Activated CD8-positive, alpha-beta memory T cell treated with anti-CD3 and anti-CD28 coated beads for 1 hour (primary cell): ENCODE measurements around the gene OLFM1.
"Not testable (repeated sequence)": the region's sequence is repeated elsewhere in the genome, so short reads cannot be mapped to it uniquely, and the experiment has no call there.

ENCODE experiments used
- DNase-seq, 2 donors: peaks; one replicate each; pipeline ENCODE4 v3.0.0-alpha.2; 2020; ENCODE audit warnings: low read depth in 1 of 2; ENCODE audit errors: extremely low read depth in 1 of 2

OLFM1 gene

GRCh38 chr9:135105211-135105745 lies 17.8 kb downstream of the OLFM1 start:
- no peak for DNase-seq

DNA sequence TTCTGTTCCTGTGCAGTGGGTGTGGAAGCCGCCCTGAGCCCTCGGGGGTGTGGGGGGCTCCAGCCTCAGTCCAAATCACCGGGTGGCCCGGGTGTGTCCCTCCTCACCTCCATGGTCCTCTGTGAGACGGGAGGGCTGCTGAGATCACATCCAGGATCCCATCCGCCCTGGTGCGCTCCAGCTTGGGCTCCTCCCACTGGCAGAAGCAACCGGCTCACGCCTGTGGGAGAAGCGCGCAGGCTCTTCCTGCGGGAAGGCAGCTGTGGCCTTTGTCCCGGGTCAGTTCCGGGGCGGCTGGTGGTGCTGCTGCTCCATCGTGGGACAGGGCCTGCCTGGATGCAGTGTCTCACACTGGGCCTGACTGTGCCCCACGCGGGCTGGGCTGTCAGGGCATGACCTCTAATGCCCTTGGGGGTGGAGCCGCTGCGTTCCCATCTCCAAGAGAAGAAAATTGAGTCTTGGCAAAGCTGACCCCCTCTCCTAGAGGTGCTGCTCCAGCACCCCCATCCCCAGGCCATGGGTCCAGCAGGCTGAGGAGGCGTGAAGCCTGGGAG lies 18.5 kb downstream of the OLFM1 start:
- no peak for DNase-seq

- no peak for DNase-seq
Observed at GRCh38 chr9:135106551-135107270, 19.2 kb downstream of the OLFM1 start.

DNA sequence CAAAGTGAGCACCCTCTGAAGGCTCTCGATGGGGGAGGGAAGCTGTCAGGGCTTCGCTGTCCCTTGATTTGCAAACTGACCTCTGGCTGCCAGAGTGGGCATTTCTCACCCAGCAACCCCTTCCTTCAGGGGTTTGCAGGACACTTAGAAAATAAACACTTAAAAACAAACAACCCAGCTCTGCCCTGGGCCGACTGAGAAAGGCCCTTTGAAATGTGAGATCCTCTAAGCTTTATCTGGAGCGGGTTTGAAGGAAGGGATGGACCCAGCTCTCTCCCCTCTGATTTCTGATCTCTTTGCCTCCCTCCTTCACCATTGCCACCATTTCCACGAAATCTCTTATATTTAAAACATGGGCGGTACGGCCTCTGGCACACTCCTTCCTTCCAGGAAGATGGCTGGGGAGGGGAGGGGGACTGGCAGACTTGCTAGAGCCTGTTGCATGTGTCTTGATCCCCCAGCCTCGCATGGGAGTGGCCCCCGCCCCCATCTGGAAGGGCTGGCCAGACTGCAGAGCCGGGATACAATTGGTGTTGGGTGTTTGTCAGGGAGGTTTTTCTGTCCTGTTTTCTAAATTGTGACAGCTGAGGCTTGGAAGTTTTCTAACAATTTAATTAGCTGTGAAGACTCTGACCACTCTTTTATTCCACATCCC lies 20.2 kb downstream of the OLFM1 start:
- DNase-seq = no peak

DNA sequence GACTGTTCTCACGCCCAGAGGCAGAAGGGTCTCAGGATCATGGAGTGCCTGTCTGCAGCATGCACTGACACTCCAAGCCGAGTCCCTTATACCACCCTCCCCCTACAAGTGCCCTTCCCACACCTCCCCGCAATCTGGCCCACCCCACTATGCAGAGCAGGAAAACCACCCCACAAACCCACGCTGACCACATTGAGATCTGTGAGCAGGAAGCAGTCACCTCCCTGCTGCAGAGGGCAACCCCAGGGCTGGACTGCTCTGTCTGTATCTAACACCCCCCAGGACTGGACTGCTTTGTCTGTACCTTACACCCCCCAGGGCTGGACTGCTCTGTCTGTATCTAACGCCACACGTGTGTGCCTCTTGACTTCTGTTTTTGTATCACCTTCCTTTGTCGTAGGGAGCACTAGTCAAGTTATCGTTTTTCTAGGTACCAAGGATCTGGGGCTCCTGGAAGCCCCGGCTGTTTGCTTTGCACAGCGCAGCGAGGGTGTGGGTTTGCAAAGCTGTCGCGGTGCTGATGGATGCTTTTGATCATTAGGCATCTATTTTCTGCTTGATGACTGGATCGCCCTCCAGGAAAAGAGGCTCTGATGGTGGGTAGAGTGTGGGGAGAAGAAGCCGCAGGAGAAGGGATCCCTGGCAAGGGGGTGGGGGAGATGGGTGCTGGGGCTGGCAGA lies 21.5 kb downstream of the OLFM1 start:
- no peak for DNase-seq

- DNase-seq = no peak
Observed at GRCh38 chr9:135109650-135110049, 22.2 kb downstream of the OLFM1 start.

GRCh38 chr9:135110416-135110815 lies 22.9 kb downstream of the OLFM1 start:
- DNase-seq = no peak

DNA sequence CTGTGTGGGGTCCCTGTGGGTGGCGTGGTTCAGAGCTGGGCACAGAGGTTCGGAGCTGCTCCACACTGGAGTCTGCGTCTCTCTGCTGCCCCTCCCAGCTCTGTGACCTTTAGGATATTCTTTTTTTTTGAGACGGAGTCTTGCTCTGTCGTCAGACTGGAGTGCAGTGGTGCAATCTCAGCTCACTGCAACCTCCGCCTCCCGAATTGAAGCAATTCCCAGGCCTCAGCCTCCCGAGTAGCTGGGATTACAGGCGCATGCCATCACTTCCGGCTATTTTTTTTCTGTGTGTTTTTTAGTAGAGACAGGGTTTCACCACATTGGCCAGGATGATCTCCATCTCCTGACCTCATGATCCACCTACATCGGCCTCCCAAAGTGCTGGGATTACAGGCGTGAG lies 24.1 kb downstream of the OLFM1 start:
- DNase-seq = not testable (repeated sequence)

- no peak for DNase-seq
Observed at GRCh38 chr9:135116371-135116770, 28.9 kb downstream of the OLFM1 start.

- no peak for DNase-seq
Observed at GRCh38 chr9:135116881-135117280, 29.4 kb downstream of the OLFM1 start.

DNA sequence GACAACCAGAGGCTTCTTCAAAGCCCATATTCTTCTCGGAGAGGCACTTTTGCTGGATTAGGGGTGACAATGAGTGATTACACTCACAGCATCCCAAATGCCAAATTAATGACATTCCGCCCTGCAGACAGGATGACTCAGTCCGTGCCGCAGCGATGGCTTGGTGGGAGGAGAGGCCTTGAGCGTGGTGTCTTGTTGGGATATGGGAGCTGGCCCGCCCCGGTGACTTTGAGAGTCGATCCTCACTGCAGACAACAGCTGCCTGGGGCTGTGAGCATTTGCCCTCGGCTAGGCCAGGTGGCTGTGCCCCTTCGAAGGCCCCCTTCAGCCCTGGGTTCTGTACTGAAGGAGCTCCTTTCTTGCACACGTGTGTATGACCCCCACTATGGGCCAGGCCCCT lies 29.8 kb downstream of the OLFM1 start:
- no peak for DNase-seq

- DNase-seq = no peak
Observed at GRCh38 chr9:135119496-135120064, 32.1 kb downstream of the OLFM1 start.

- DNase-seq = no peak
Observed at GRCh38 chr9:135120249-135120648, 32.8 kb downstream of the OLFM1 start.

DNA sequence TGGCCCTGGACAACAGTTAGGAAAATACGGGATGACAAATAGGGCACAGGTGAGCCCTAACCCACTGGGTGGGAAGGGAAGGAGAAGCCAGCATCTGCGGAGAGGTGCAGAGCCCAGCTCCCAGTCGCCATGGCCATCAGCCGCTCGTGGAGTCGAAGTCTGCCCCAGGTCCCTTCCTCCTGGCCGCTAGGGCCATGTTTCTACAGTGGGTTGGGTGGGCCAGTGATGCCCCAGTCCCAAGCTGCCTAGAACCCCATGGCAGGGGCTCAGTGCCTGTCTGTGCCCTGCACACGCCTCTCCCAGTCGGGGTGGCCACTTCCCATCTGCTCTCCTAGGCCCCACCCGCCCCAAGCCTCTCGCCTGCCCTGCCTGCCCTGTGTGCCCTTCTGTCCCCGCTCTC lies 34.8 kb downstream of the OLFM1 start:
- no peak for DNase-seq

DNA sequence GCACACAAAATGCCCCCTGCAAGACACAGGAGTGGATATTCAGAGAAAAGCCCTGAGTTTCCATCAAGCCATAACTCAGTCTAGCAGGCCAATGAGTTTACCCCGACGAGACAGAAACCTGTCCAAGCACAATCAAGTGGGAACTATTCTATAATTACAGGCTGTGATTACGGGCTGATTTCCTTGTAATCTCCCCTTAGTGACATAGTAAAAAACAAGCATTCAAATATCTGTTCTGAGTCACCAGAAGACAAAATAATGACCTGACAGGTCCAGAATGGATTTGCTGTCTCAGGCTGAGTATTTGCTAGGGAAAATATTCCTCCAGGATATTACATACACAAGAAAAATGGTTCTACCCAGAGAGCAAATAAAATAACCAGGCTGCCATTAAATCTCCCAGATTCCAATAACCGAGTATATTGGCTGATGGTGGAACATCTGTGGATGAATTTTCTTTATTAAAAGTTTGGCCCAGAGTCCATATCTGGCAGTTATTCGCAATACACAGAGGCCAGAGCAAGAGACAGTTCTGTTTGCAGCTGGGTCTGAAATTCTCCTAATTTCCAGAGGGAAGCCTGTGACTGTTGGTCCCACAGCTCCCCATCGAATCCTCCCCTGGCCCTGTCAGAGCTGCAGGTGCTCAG lies 35.8 kb downstream of the OLFM1 start:
- DNase-seq = no peak

- no peak for DNase-seq
Observed at GRCh38 chr9:135123773-135124134, 36.3 kb downstream of the OLFM1 start.

DNA sequence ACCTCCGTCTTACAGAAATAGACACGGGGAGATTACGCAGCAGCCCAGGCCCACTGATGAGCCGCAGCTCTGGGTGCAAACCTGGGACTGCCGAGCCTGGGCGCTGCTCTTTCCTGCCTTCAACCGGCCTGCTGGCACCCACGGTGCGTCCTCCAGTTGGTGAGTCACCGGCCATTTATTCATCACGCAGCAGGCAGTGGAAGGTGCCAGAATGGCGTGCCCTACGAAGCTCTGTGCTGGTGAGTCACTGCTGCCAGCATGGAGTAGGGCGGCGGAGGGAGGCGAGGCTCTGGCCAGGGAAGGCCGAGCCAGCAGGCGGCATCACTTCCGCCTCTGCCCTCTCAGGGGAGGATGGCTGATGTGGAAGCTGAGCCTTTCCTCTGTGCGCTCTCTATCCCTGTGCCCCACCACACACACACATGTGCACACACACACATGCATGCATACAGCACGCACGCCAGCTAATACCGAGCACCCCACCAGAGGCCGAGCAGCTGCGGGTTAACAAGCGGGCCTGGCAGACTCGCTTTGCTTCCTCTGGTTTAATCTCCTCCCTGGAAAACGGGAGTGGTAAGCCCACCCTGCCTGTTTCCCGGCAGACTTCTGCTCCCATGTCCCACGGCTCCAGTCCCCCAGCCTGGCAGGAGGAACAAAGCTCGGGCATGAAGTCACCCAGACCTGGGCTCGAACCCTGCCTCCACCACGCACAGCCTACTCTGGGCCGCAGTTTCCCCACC lies 39.2 kb downstream of the OLFM1 start:
- no peak for DNase-seq

DNA sequence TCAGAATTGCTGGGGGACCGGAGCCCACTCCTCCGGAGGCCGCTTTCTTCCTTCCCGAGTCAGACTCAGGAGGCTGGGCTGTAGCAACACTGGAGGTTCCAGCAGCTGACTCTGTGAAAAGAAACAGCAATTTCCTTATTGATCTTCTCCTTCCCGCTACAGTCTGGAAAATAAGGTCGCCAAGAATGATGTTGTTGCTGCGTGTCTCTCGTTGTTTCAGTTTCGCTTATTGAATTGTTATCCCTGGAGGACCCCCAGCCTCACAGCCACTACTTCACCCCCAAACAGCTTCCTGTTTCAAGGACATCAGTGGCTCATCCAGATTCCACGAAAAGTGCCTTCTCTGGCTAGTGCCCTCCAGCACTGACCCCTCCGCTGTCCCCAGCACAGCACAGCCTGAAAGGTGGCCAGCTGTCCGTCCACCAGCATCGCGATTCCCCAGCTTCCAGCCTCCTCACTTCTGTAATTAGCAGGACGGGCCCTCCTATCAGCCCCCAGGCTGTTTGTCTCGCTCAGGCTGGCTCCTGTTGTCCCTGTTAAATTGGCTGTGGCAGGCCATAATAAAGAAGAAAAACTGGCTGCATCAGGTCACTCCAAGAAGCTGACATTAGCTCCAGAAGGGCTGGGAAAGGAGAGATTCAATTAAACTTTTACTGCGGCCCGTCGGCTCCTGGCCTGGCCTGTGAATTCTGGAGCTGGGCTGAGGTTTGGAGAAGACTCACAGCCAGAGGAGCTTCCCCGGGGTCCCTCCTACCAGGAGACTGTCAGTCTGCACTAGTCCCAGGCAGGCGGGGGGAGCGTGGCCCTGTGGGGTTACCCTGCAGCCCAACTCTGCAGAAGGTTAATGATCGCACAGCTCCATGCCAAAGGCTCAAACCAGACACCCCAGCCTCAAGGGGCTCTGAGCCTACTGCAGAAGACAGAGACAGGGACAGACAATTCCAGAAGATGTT lies 40.5 kb downstream of the OLFM1 start:
- DNase-seq = no peak

GRCh38 chr9:135129137-135129695 lies 41.7 kb downstream of the OLFM1 start:
- DNase-seq = no peak
